Transverse colon (tissue), 4 donors: ENCODE results near the gene FNTB. TPM values are rescaled to one million over a fixed set of nuclear protein-coding genes. Genes with fewer than 3 reads are reported as not detected.

Experiments
- DNase-seq: peaks from one replicate; pipeline ENCODE4 v3.0.0-alpha.2; 2019
- H3K27ac ChIP-seq, 4 donors: fragments of 200-600 bp; sonication (generic); 2 replicates each; pipeline ENCODE4 v1.5.1; 2016 to 2018; ENCODE audit warnings: inconsistent platforms in 4 of 4
- H3K27me3 ChIP-seq: fragments of 200-600 bp; sonication (generic); 2 replicates; pipeline ENCODE4 v1.5.1; 2017; ENCODE audit warnings: inconsistent platforms
- H3K36me3 ChIP-seq, 4 donors: fragments of 200-600 bp; sonication (generic); 2 replicates each; pipeline ENCODE4 v1.5.1; 2017 to 2019; ENCODE audit warnings: inconsistent platforms in 4 of 4
- H3K4me1 ChIP-seq, 4 donors: fragments of 200-600 bp; sonication (generic); 2 replicates each; pipeline ENCODE4 v1.5.1; 2017 to 2020; ENCODE audit warnings: inconsistent platforms in 4 of 4
- H3K4me3 ChIP-seq, 4 donors: fragments of 200-600 bp; sonication (generic); 1 replicate in 1 of 4; 2 replicates in 3 of 4; pipeline versions ENCODE4 v1.5.1 to v1.6.1; 2017 to 2019; ENCODE audit warnings: inconsistent platforms in 4 of 4
- H3K9me3 ChIP-seq, 2 donors: fragments of 200-600 bp; sonication (generic); 2 replicates each; pipeline ENCODE4 v1.5.1; 2017 to 2019; ENCODE audit warnings: inconsistent platforms in 2 of 2
- EP300 ChIP-seq: sonication (generic); formaldehyde crosslinking; IDR thresholded peaks from one replicate; pipeline ENCODE4 v1.6.1; 2017; ENCODE audit warnings: antibody characterized with exemption, low read depth
- POLR2A ChIP-seq: fragments of 450-650 bp; IDR thresholded peaks from one replicate; pipeline ENCODE4 v1.6.1; 2016; ENCODE audit warnings: antibody characterized with exemption, mild to moderate bottlenecking, moderate library complexity
- POLR2AphosphoS5 ChIP-seq, 3 donors: sonication (generic); formaldehyde crosslinking; IDR thresholded peaks; one replicate each; pipeline ENCODE4 v1.6.1; 2016; ENCODE audit warnings: antibody characterized with exemption in 3 of 3
- WGBS, 2 donors: methylation state at CpG; one replicate each; pipeline ENCODE4 v1.1.5; 2018; ENCODE audit warnings: low coverage in 1 of 2; 5-methylcytosine and 5-hydroxymethylcytosine counted together
- in situ Hi-C, 4 donors: fragments of 200-750 bp; cut with MboI; loops; one replicate each; pipeline versions ENCODE4 v1.15.0 to v1.15.1; 2017; ENCODE audit warnings: low sequenced_read_pairs in 3 of 4, low pct_ligation_motif_present in 1 of 4, low pct_unique_long_range_greater_than_20kb in 1 of 4
- intact Hi-C: fragments of 100-400 bp; cut with DNase I; formaldehyde crosslinking; loops from one replicate; pipeline ENCODE4 v1.15.1; 2023; ENCODE audit warnings: low total_unique reads
- total RNA-seq, 4 donors: library from RNA; depleted of rRNA; stranded (reverse); fragments of >200 nt; gene quantifications; one replicate each; pipeline ENCODE4 v1.1.0, GENCODE V29; 2016
- TF ChIP-seq, protein P1 (sequence below), 5 experiments: fragments of 200-600 bp in 3 of 5; fragments of 450-650 bp in 2 of 5; sonication (generic) in 3 of 5; IDR thresholded peaks; 1 replicate in 2 of 5; 2 replicates in 3 of 5; pipeline ENCODE4 v1.5.1; 2016 to 2017; ENCODE audit warnings: antibody characterized with exemption in 5 of 5, inconsistent platforms in 3 of 5, mild to moderate bottlenecking in 2 of 5, moderate library complexity in 1 of 5

Gene FNTB
- total RNA-seq, 4 donors from 2014 or later = 6.5 to 77.2 (median 12.7) TPM

DNA sequence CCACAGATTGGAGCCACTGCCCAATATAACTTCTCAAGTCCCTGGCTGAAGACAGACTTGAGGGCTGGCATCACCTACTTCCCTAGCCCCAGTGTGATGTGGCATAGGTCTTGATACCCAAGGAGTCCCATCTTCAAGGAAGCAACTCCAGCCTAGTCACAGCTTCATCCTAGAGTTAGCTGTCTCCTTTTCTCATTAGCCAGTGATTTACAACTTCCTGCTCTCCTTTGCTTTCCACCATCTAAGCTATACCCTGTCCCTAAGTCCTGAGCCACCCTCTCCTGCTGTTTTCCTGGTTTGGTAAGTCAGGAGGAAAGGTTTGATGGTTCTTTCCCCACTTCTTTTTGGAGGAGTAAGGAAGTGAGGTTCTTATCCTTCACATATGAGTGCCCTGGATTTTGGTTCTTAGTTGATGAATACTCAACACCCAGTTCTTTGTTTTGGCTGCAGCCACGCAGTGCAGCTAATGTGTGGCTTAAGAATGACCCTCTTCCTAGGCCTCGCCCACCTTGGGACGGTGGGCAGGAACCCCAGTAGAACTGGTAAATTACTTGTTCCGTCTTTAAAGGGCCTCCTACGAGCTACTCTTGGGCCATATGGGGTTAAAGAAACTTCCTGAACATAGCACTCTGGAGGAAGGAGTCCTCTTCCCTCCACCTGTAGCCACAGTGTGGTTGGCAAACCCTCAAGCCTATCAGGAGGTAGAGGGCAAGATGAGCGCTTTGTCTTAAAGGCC lies 40.2 kb upstream of the FNTB start:
- peaks cover 0 to 24% (median 9%) of the 10 kb centered on the region in 4 donors for H3K4me1 ChIP-seq
- 89 to 90% methylated on average over 5 to 6 of the region's 6 CpGs for WGBS, 2 donors
- intact Hi-C loops = no loop called here
- H3K36me3 ChIP-seq = no peaks in the 10 kb centered on the region
- in situ Hi-C loops = no loop called here
- no peaks in the 10 kb centered on the region for H3K27me3 ChIP-seq
- H3K27ac ChIP-seq = no peak overlapping the region
- H3K9me3 ChIP-seq = no peaks in the 10 kb centered on the region
- H3K4me3 ChIP-seq = no peak overlapping the region
- no peak for DNase-seq
- no peak for TF ChIP-seq EP300
- TF ChIP-seq POLR2A = no peak
- TF ChIP-seq, protein P1, sequence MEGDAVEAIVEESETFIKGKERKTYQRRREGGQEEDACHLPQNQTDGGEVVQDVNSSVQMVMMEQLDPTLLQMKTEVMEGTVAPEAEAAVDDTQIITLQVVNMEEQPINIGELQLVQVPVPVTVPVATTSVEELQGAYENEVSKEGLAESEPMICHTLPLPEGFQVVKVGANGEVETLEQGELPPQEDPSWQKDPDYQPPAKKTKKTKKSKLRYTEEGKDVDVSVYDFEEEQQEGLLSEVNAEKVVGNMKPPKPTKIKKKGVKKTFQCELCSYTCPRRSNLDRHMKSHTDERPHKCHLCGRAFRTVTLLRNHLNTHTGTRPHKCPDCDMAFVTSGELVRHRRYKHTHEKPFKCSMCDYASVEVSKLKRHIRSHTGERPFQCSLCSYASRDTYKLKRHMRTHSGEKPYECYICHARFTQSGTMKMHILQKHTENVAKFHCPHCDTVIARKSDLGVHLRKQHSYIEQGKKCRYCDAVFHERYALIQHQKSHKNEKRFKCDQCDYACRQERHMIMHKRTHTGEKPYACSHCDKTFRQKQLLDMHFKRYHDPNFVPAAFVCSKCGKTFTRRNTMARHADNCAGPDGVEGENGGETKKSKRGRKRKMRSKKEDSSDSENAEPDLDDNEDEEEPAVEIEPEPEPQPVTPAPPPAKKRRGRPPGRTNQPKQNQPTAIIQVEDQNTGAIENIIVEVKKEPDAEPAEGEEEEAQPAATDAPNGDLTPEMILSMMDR (IDR thresholded peaks at IDR 0.05) = no peak

DNA sequence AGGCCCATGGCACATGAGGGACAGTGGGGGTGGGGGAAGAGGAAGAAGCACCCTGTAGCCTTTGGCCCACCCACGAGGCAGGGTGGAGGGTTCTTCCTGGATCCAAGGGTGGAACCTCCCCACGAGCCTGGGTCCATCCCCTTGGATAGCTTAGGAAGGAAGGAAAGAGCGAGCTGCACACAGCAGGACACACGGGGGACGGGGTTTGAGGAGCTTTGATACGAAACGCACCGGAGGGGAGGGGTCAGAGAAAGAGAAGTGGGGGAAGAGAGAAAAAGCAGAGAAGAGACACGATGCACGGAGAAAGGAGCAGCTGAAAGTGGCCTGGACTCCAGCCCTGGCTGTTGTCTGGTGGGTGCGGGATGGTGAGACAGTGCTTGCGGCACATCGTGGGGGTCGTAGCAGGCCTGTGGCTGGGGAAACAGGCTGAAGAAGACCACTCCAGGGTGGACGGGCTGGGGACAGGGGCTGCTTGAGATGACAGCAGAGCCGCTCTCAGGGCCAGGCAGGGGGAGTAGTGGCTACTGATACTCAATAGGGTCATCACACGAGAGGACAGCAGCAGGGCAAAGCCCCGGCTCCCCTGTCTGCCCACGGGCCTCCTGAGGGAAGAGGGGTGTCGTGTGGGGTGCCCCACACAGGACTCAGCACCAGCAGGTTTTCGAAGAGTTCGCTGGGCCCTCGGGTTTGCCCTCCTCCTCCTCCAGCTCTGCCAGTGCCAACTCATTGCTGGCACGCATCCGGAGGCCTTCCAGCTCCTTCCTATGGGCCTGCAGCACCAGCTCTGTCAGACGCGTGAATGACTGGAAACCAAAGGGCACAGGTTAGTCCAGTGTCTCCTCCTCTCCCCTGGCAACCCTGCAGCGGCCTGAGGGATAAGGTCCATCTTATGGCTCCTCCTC lies 38.7 kb upstream of the FNTB start:
- DNase-seq = no peak

GRCh38 chr14:64948612-64949210 lies 38.0 kb upstream of the FNTB start:
- TF ChIP-seq EP300 (no peak), POLR2AphosphoS5 (IDR thresholded peaks at IDR 0.05) (no peak), POLR2A (no peak)
- TF ChIP-seq, protein P1 (IDR thresholded peaks at IDR 0.05) = no peak
- in situ Hi-C loops = no loop called here
- H3K36me3 ChIP-seq = no peaks in the 10 kb centered on the region
- WGBS, 2 donors = 95% methylated on average over 8 of the region's 8 CpGs; no CpG with 5 or more reads in 1 of the 2 donors
- intact Hi-C loops = no loop called here
- peaks cover 0 to 7% (median 2%) of the 10 kb centered on the region in 4 donors for H3K4me1 ChIP-seq
- no peaks in the 10 kb centered on the region for H3K9me3 ChIP-seq
- DNase-seq = no peak
- no peak overlapping the region for H3K27ac ChIP-seq
- no peaks in the 10 kb centered on the region for H3K27me3 ChIP-seq
- H3K4me3 ChIP-seq = no peak overlapping the region

More for the DNA sequence above, 38.7 kb upstream of the FNTB start:
- TF ChIP-seq POLR2A (no peak), POLR2AphosphoS5 (IDR thresholded peaks at IDR 0.05) (no peak), EP300 (no peak)
- TF ChIP-seq, protein P1 (IDR thresholded peaks at IDR 0.05) = no peak
- intact Hi-C loops (no loop called here), in situ Hi-C loops (no loop called here)
- H3K36me3 ChIP-seq = no peaks in the 10 kb centered on the region
- no peaks in the 10 kb centered on the region for H3K27me3 ChIP-seq
- H3K4me3 ChIP-seq = no peak overlapping the region
- H3K9me3 ChIP-seq = no peaks in the 10 kb centered on the region
- peaks cover 0 to 15% (median 9%) of the 10 kb centered on the region in 4 donors for H3K4me1 ChIP-seq
- H3K27ac ChIP-seq = no peak overlapping the region
- 89 to 90% methylated on average over 14 to 28 of the region's 28 CpGs for WGBS, 2 donors

GRCh38 chr14:64950889-64951288 lies 35.8 kb upstream of the FNTB start:
- in situ Hi-C loops = no loop called here
- intact Hi-C loops = no loop called here
- Histone ChIP-seq H3K27ac (no peak overlapping the region), H3K27me3 (no peaks in the 10 kb centered on the region), H3K4me1 (no peaks in the 10 kb centered on the region), H3K4me3 (no peak overlapping the region), H3K9me3 (no peaks in the 10 kb centered on the region), H3K36me3 (no peaks in the 10 kb centered on the region)
- no peak for TF ChIP-seq EP300
- TF ChIP-seq POLR2A = no peak
- TF ChIP-seq, protein P1 (IDR thresholded peaks at IDR 0.05) = no peak
- no peak for TF ChIP-seq POLR2AphosphoS5 (IDR thresholded peaks at IDR 0.05)
- WGBS, 2 donors = 93% methylated on average over 8 of the region's 8 CpGs; no CpG with 5 or more reads in 1 of the 2 donors
- DNase-seq = no peak
